Upper lobe of left lung (tissue), 4 donors: Measurements from ENCODE around the gene CIB4.

Source experiments
- EP300 ChIP-seq, 4 donors: sonication (generic); formaldehyde crosslinking; IDR thresholded peaks; one replicate each; pipeline ENCODE4 v1.5.1; 2017; ENCODE audit warnings: antibody characterized with exemption in 4 of 4, control low read depth in 2 of 4
- POLR2AphosphoS5 ChIP-seq, 2 donors: sonication (generic); formaldehyde crosslinking; IDR thresholded peaks; one replicate each; pipeline ENCODE4 v1.5.1; 2017; ENCODE audit warnings: antibody characterized with exemption in 2 of 2
- TF ChIP-seq, protein P1 (sequence below), 6 experiments: fragments of 450-650 bp in 4 of 6; fragments of 200-600 bp in 2 of 6; sonication (generic) in 2 of 6; IDR thresholded peaks; one replicate each; pipeline ENCODE4 v1.5.1; 2016 to 2019; ENCODE audit warnings: antibody characterized with exemption in 6 of 6

DNA sequence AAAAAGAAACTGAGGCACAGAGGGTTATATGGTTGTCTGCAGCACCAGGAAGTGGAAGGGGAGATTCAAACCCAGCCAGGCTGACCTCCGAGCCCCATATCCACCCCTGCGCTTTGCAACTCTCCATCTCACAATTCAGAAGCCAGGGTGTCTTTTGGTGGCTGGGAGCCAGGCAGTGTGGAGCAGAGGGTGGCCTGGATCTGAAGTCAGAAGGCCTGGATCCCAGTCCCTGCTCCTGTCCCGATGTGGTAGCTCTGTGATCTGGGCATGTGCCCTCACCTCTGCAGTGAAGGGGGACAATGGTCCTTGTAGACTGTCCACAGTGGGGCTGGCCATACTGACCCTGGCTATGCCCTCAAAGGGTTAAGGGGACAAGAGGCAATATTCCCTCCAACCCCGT is 57.0 kb downstream of the CIB4 start:
- TF ChIP-seq POLR2AphosphoS5 (IDR thresholded peaks at IDR 0.05) (no peak), EP300 (IDR thresholded peaks at IDR 0.05) (no peak)
- TF ChIP-seq, protein P1, sequence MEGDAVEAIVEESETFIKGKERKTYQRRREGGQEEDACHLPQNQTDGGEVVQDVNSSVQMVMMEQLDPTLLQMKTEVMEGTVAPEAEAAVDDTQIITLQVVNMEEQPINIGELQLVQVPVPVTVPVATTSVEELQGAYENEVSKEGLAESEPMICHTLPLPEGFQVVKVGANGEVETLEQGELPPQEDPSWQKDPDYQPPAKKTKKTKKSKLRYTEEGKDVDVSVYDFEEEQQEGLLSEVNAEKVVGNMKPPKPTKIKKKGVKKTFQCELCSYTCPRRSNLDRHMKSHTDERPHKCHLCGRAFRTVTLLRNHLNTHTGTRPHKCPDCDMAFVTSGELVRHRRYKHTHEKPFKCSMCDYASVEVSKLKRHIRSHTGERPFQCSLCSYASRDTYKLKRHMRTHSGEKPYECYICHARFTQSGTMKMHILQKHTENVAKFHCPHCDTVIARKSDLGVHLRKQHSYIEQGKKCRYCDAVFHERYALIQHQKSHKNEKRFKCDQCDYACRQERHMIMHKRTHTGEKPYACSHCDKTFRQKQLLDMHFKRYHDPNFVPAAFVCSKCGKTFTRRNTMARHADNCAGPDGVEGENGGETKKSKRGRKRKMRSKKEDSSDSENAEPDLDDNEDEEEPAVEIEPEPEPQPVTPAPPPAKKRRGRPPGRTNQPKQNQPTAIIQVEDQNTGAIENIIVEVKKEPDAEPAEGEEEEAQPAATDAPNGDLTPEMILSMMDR (IDR thresholded peaks at IDR 0.05) = no peak
